Testis (tissue), 3 donors: ENCODE measurements around the gene MAN1C1. TPM values are rescaled to one million over a fixed set of nuclear protein-coding genes. Genes with fewer than 3 reads are reported as not detected.

ENCODE experiments used
- DNase-seq: peaks from one replicate; pipeline ENCODE4 v3.0.0-alpha.2; 2019
- H3K27ac ChIP-seq, 2 donors: fragments of 200-600 bp; sonication (generic); one replicate each; pipeline ENCODE4 v1.5.1; 2019
- H3K27me3 ChIP-seq: fragments of 200-600 bp; sonication (generic); one replicate; pipeline ENCODE4 v1.5.1; 2019
- H3K36me3 ChIP-seq: fragments of 200-600 bp; sonication (generic); one replicate; pipeline ENCODE4 v1.5.1; 2017; ENCODE audit warnings: low read depth; ENCODE audit errors: missing control alignments
- H3K4me1 ChIP-seq: fragments of 200-600 bp; sonication (generic); one replicate; pipeline ENCODE4 v1.5.1; 2019
- H3K4me3 ChIP-seq, 2 donors: fragments of 200-600 bp; sonication (generic); one replicate each; pipeline ENCODE4 v1.5.1; 2017 to 2019
- H3K9me3 ChIP-seq: fragments of 200-600 bp; sonication (generic); one replicate; pipeline ENCODE4 v1.5.1; 2017
- CTCF ChIP-seq, 3 experiments: fragments of 450-650 bp in 2 of 3; fragments of 200-600 bp in 1 of 3; sonication (generic) in 1 of 3; IDR thresholded peaks; one replicate each; pipeline ENCODE4 v1.5.1; 2016 to 2019; ENCODE audit warnings: antibody characterized with exemption in 3 of 3, mild to moderate bottlenecking in 2 of 3, moderate library complexity in 1 of 3
- POLR2A ChIP-seq: fragments of 450-650 bp; IDR thresholded peaks from one replicate; pipeline ENCODE4 v1.6.1; 2017; ENCODE audit warnings: antibody characterized with exemption, mild to moderate bottlenecking, moderate library complexity
- WGBS, 2 donors: methylation state at CpG; one replicate each; pipeline ENCODE4 v1.1.5; 2018; 5-methylcytosine and 5-hydroxymethylcytosine counted together
- intact Hi-C: fragments of 100-400 bp; cut with DNase I; formaldehyde crosslinking; loops from one replicate; pipeline ENCODE4 v1.15.1; 2023; ENCODE audit warnings: low total_unique reads
- polyA plus RNA-seq: library from polyadenylated mRNA; stranded (reverse); fragments of 350-450 nt; fragmentation: Illumina TruSeq; extraction: RNeasy Lipid Tissue Mini Kit (QIAGEN cat#74804); gene quantifications from one replicate; pipeline ENCODE4 v1.2.3, GENCODE V29; 2014; ENCODE audit warnings: low read depth, low replicate concordance; ENCODE audit not compliant: insufficient read depth
- total RNA-seq, 2 donors: library from RNA; depleted of rRNA; stranded (reverse); fragments of >200 nt; gene quantifications; one replicate each; pipeline ENCODE4 v1.2.3, GENCODE V29; 2016

Gene MAN1C1
- total and polyA plus RNA-seq, 3 donors from 2014 or later: 12.8 to 21.1 (median 14.8) TPM

DNA sequence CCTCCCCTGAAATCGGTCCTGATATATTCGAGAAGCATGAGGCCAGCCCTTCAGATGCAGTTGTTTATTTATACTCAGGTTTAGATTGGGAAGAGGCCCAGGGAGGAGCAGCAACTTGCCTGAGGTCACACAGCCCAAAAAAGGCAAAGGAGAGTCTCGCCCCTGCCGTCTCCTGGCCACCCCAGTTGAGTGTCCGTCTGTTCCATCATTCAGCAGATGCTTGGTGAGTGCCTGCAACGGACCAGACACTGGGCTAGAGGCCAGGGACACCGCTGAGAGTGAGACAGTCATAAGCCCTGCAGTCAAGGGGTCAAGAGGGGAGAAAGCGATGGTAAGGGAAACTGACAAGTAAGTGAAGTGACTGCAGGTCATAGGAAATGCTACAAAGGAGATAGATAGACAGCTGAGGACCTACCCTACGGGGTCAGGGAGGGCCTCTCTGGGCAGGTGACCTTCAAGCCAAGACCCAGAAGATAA lies 168.0 kb downstream of the MAN1C1 start:
- H3K9me3 ChIP-seq: no peaks in the 10 kb centered on the region
- intact Hi-C loops: loop anchor here (10.0 kb wide), 1 partner anchor 260 kb away; no protein-coding TSS in a partner anchor
- 66 to 83% methylated on average over 8 to 9 of the region's 9 CpGs for WGBS, 2 donors
- no peaks in the 10 kb centered on the region for H3K36me3 ChIP-seq
- no peak for DNase-seq
- H3K4me1 ChIP-seq: peaks cover 10% of the 10 kb centered on the region
- no peak for TF ChIP-seq POLR2A
- H3K4me3 ChIP-seq: no peak overlapping the region
- no peaks in the 10 kb centered on the region for H3K27me3 ChIP-seq
- no peak overlapping the region for H3K27ac ChIP-seq

GRCh38 chr1:25785333-25786067 lies 168.9 kb downstream of the MAN1C1 start:
- Histone ChIP-seq H3K36me3 (no peaks in the 10 kb centered on the region), H3K4me1 (peaks cover 6% of the 10 kb centered on the region), H3K27me3 (no peaks in the 10 kb centered on the region), H3K27ac (no peak overlapping the region), H3K9me3 (no peaks in the 10 kb centered on the region), H3K4me3 (no peak overlapping the region)
- DNase-seq: no peak
- intact Hi-C loops: loop anchor here (10.0 kb wide), 1 partner anchor 261 kb away; no protein-coding TSS in a partner anchor
- WGBS, 2 donors: 87 to 92% methylated on average over 10 of the region's 10 CpGs
- no peak for TF ChIP-seq POLR2A
- TF ChIP-seq CTCF (IDR thresholded peaks at IDR 0.05): no peak

DNA sequence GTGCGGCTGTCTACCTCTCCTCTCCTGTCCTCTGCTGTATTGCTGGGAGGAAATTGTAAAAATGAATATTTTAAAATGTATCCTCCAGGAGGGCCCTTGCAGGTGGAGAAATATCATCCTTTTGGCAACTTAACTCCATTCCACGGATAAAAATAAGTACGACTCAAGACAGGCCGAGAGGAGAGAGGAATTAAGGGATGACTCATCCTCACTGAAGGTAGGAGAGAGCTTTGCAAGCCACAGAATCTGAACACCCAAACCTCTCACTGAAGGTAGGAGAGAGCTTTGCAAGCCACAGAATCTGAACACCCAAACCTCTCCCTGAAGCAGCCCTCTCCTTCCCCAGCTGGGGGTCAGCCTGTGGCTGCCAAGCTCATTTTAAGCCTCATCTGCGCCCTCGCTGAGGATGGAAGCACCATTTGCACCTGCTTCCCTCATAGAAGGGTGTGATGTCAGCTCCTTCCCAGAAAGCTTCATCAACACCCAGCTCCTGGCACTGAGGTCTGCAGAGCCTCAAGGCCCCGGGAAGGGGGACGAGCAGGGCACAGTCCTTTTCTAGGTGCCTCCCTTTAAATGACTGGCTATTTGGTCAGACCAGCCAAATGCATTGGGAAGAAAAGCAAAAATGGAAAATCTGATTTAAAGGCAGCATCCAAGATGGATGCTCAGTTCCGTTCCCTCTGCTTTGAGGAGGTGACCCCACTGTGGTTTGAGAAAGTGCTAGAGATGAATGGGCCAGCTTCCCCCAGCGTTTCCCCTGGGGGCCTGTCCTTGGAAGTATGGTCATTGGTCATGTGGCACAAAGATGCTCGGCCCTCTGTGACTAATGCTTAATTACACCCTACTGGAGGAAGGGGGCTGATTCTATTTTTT lies 170.5 kb downstream of the MAN1C1 start:
- Histone ChIP-seq H3K36me3 (no peaks in the 10 kb centered on the region), H3K4me1 (no peaks in the 10 kb centered on the region), H3K9me3 (no peaks in the 10 kb centered on the region), H3K27ac (no peak overlapping the region), H3K4me3 (no peak overlapping the region), H3K27me3 (no peaks in the 10 kb centered on the region)
- intact Hi-C loops: loop anchor here (10.0 kb wide), 1 partner anchor 262 kb away; no protein-coding TSS in a partner anchor
- TF ChIP-seq CTCF (IDR thresholded peaks at IDR 0.05) (no peak), POLR2A (no peak)
- no peak for DNase-seq
- WGBS, 2 donors: 73 to 82% methylated on average over 11 of the region's 11 CpGs

- intact Hi-C loops: loop anchor here (10.0 kb wide), 1 partner anchor 263 kb away; no protein-coding TSS in a partner anchor
- Histone ChIP-seq H3K36me3 (no peaks in the 10 kb centered on the region), H3K9me3 (no peaks in the 10 kb centered on the region), H3K27ac (no peak overlapping the region), H3K27me3 (no peaks in the 10 kb centered on the region), H3K4me3 (no peak overlapping the region), H3K4me1 (no peaks in the 10 kb centered on the region)
- WGBS, 2 donors: 91 to 93% methylated on average over 5 of the region's 5 CpGs
- DNase-seq: no peak
- no peak for TF ChIP-seq CTCF (IDR thresholded peaks at IDR 0.05)
- no peak for TF ChIP-seq POLR2A
Observed at GRCh38 chr1:25787760-25788166, 171.2 kb downstream of the MAN1C1 start.

DNA sequence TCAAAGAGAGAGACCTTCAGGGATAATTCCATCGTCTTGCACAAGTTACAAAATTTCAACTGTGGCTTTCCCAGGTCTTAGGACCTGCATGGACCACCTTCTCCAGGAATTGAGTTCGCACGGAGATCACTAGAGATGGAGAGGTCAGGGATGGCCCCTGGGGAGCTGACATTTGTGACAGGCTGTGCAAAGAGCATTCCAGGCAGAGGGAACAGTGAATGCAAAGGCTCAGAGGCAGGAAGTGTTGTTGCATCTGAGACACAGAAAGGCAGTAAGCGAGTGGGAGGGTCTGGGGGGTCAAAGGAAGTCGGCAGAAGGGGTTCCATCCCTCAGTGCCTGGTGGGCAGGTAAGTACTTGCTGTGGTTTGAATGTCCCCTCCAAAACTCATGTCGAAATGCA lies 173.9 kb downstream of the MAN1C1 start:
- Histone ChIP-seq H3K4me1 (no peaks in the 10 kb centered on the region), H3K9me3 (no peaks in the 10 kb centered on the region), H3K36me3 (no peaks in the 10 kb centered on the region), H3K4me3 (no peak overlapping the region), H3K27ac (no peak overlapping the region), H3K27me3 (no peaks in the 10 kb centered on the region)
- no peak for TF ChIP-seq CTCF (IDR thresholded peaks at IDR 0.05)
- TF ChIP-seq POLR2A: no peak
- no peak for DNase-seq
- WGBS, 2 donors: 87 to 91% methylated on average over 6 of the region's 6 CpGs
- intact Hi-C loops: no loop called here
